ENCODE measurements around the gene ELMO2.

The ELMO2 gene

GRCh38 chr20:46350201-46350985 lies 56.0 kb downstream of the ELMO2 start:
- no peak for FAIRE-seq
- peak; percentile 77 for DNase-seq (ENCODE audit: insufficient read length, low spot score)
- peak; percentile 7; the same call in 1 of the 2 replicates for TF ChIP-seq SPI1 (IDR thresholded peaks at IDR 0.05; ENCODE audit: low read depth, low read length)
- no peak for TF ChIP-seq POLR2A (IDR thresholded peaks at IDR 0.05; ENCODE audit: low read depth, low read length)
- TF ChIP-seq PAX5 (IDR thresholded peaks at IDR 0.05; ENCODE audit: insufficient read depth, low read length, severe bottlenecking) = no peak
- TF ChIP-seq POU2F2 (IDR thresholded peaks at IDR 0.05; ENCODE audit: low read depth, low read length) = peak; percentile 92; the same call in 1 of the 2 replicates

DNA sequence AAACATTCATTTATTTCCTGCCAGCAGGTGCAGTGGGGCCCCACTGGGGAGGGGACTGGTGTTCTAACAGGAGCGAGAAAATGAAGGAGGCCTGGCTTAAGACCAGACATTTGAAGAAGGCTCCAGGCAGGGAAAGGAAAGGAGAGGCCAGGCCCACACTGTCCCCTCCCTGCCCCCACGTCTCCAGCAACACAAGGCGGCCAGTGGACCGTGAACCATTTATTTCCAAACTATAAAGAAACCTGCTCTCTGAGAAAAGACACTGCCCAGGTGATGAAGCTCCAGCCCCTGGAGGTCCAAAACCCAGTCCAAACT lies 56.7 kb downstream of the ELMO2 start:
- no peak for FAIRE-seq
- DNase-seq (ENCODE audit: insufficient read length, low spot score) = no peak
- TF ChIP-seq POLR2A (IDR thresholded peaks at IDR 0.05; ENCODE audit: low read depth, low read length) (no peak), TAF1 (IDR thresholded peaks at IDR 0.05; ENCODE audit: low read depth, low read length) (no peak), POLR2AphosphoS5 (IDR thresholded peaks at IDR 0.05; ENCODE audit: low read depth, low read length) (no peak), POU2F2 (IDR thresholded peaks at IDR 0.05; ENCODE audit: low read depth, low read length) (no peak; the same call in 1 of the 2 replicates), SPI1 (IDR thresholded peaks at IDR 0.05; ENCODE audit: low read depth, low read length) (no peak), PAX5 (IDR thresholded peaks at IDR 0.05; ENCODE audit: insufficient read depth, low read length, severe bottlenecking) (no peak)

DNA sequence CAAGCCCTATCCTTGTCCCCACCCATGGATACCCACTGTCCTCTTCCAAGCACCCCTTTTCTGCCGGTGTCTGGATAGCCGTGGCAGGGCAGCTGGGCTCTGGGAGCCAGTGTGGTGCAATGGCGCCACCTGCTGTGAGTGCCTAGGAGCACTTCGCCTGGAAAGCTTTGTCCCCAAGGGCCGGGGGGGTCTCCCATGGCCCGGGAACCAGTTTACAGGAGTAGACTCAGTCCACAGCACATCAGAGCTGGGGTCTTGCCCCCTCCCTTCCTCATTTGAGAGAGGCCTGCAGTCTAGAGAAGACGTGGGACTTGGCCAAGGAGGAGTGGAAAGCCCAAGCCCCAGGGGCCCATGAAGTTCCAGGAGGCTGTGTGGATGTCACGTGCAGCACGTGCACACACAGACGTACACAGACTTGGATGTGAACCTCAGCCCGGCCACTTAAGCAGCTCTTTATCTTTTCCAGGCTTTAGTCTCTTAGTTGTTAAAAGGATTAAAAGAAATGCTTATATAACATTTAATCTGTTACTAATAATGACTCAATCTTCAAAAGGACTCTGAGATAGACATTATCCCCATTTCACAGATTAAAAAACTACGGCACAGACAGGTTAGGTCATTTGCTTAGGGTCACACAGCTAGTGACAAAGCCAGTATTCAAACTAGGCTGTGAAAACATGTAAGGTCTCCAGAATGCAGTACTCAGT lies 57.2 kb downstream of the ELMO2 start:
- FAIRE-seq (peak; percentile 62), DNase-seq (ENCODE audit: insufficient read length, low spot score) (peak; percentile 62)
- TF ChIP-seq POLR2A (IDR thresholded peaks at IDR 0.05; ENCODE audit: low read depth, low read length) = no peak
- TF ChIP-seq TAF1 (IDR thresholded peaks at IDR 0.05; ENCODE audit: low read depth, low read length) = no peak
- no peak for TF ChIP-seq POU2F2 (IDR thresholded peaks at IDR 0.05; ENCODE audit: low read depth, low read length)
- no peak for TF ChIP-seq SPI1 (IDR thresholded peaks at IDR 0.05; ENCODE audit: low read depth, low read length)
- no peak for TF ChIP-seq POLR2AphosphoS5 (IDR thresholded peaks at IDR 0.05; ENCODE audit: low read depth, low read length)

GRCh38 chr20:46347841-46348803 lies 58.3 kb downstream of the ELMO2 start:
- DNase-seq (ENCODE audit: insufficient read length, low spot score) = no peak
- TF ChIP-seq TAF1 (IDR thresholded peaks at IDR 0.05; ENCODE audit: low read depth, low read length) (no peak), SPI1 (IDR thresholded peaks at IDR 0.05; ENCODE audit: low read depth, low read length) (no peak), PAX5 (IDR thresholded peaks at IDR 0.05; ENCODE audit: insufficient read depth, low read length, severe bottlenecking) (no peak), POLR2AphosphoS5 (IDR thresholded peaks at IDR 0.05; ENCODE audit: low read depth, low read length) (0 out of 2 replicates have a peak, but pooled peaks have one; percentile 26)
- no peak for FAIRE-seq

GRCh38 chr20:46346770-46347169 lies 59.6 kb downstream of the ELMO2 start:
- TF ChIP-seq TAF1 (IDR thresholded peaks at IDR 0.05; ENCODE audit: low read depth, low read length) (no peak), POLR2AphosphoS5 (IDR thresholded peaks at IDR 0.05; ENCODE audit: low read depth, low read length) (no peak), PAX5 (IDR thresholded peaks at IDR 0.05; ENCODE audit: insufficient read depth, low read length, severe bottlenecking) (no peak), POLR2A (IDR thresholded peaks at IDR 0.05; ENCODE audit: low read depth, low read length) (no peak), POU2F2 (IDR thresholded peaks at IDR 0.05; ENCODE audit: low read depth, low read length) (no peak), SPI1 (IDR thresholded peaks at IDR 0.05; ENCODE audit: low read depth, low read length) (no peak)
- no peak for FAIRE-seq
- DNase-seq (ENCODE audit: insufficient read length, low spot score) = no peak

GRCh38 chr20:46344488-46345162 lies 61.8 kb downstream of the ELMO2 start:
- no peak for TF ChIP-seq PAX5 (IDR thresholded peaks at IDR 0.05; ENCODE audit: insufficient read depth, low read length, severe bottlenecking)
- TF ChIP-seq POU2F2 (IDR thresholded peaks at IDR 0.05; ENCODE audit: low read depth, low read length) = no peak
- TF ChIP-seq POLR2A (IDR thresholded peaks at IDR 0.05; ENCODE audit: low read depth, low read length) = peak; percentile 63; the same call in 1 of the 2 replicates
- no peak for TF ChIP-seq TAF1 (IDR thresholded peaks at IDR 0.05; ENCODE audit: low read depth, low read length)
- TF ChIP-seq SPI1 (IDR thresholded peaks at IDR 0.05; ENCODE audit: low read depth, low read length) = no peak
- DNase-seq (ENCODE audit: insufficient read length, low spot score) (no peak), FAIRE-seq (no peak)

DNA sequence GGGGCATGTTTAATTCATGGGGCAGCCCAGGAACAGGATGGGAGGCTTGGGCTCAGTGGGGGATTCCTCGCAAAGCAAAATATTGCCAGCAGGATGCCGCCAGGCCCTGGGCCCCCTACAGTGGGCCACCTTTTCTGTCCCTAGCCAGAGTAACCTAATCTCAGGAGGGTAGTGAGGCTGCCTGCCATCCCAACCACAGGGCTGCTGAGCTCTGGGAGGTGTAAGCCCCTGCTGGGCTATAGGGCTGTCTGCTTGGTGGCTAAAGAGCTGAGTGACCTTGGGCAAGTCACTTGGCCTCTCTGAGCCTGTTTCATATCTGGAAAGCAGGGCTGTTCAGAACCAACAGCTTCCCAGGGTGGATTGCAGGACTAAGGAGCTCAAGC lies 62.4 kb downstream of the ELMO2 start:
- DNase-seq (ENCODE audit: insufficient read length, low spot score) (no peak), FAIRE-seq (no peak)
- no peak for TF ChIP-seq POLR2A (IDR thresholded peaks at IDR 0.05; ENCODE audit: low read depth, low read length)
- 0 out of 2 replicates have a peak, but pooled peaks have one; percentile 5 for TF ChIP-seq POLR2AphosphoS5 (IDR thresholded peaks at IDR 0.05; ENCODE audit: low read depth, low read length)

GRCh38 chr20:46343348-46343974 lies 63.0 kb downstream of the ELMO2 start:
- TF ChIP-seq TAF1 (IDR thresholded peaks at IDR 0.05; ENCODE audit: low read depth, low read length) (no peak), SPI1 (IDR thresholded peaks at IDR 0.05; ENCODE audit: low read depth, low read length) (no peak), POLR2AphosphoS5 (IDR thresholded peaks at IDR 0.05; ENCODE audit: low read depth, low read length) (no peak), POU2F2 (IDR thresholded peaks at IDR 0.05; ENCODE audit: low read depth, low read length) (no peak), POLR2A (IDR thresholded peaks at IDR 0.05; ENCODE audit: low read depth, low read length) (no peak), PAX5 (IDR thresholded peaks at IDR 0.05; ENCODE audit: insufficient read depth, low read length, severe bottlenecking) (no peak)
- DNase-seq (ENCODE audit: insufficient read length, low spot score) (no peak), FAIRE-seq (no peak)
